Osteocyte (in vitro differentiated cells): ENCODE results near the gene PSMA6. TPM values are rescaled to one million over a fixed set of nuclear protein-coding genes. Genes with fewer than 3 reads are reported as not detected.
"Not testable (repeated sequence)": the region's sequence is repeated elsewhere in the genome, so short reads cannot be mapped to it uniquely, and the experiment has no call there.

Source experiments
- DNase-seq: peaks from one replicate; pipeline ENCODE4 v3.0.0; 2021; ENCODE audit warnings: mixed read lengths; ENCODE audit not compliant: unreplicated experiment; ENCODE audit errors: extremely low spot score
- H3K27ac Mint-ChIP-seq: one replicate; pipeline ENCODE4 v1.8.0; 2021; ENCODE audit warnings: mild to moderate bottlenecking, mixed read lengths; ENCODE audit not compliant: unreplicated experiment
- H3K27me3 Mint-ChIP-seq: one replicate; pipeline ENCODE4 v1.8.0; 2021; ENCODE audit warnings: mixed read lengths; ENCODE audit not compliant: unreplicated experiment
- H3K36me3 Mint-ChIP-seq: one replicate; pipeline ENCODE4 v1.8.0; 2021; ENCODE audit warnings: mixed read lengths; ENCODE audit not compliant: unreplicated experiment
- H3K4me1 Mint-ChIP-seq: one replicate; pipeline ENCODE4 v1.8.0; 2021; ENCODE audit warnings: mixed read lengths; ENCODE audit not compliant: unreplicated experiment
- H3K4me3 Mint-ChIP-seq: one replicate; pipeline ENCODE4 v1.8.0; 2021; ENCODE audit warnings: mild to moderate bottlenecking, moderate library complexity, mixed read lengths; ENCODE audit not compliant: unreplicated experiment
- H3K9me3 Mint-ChIP-seq: one replicate; pipeline ENCODE4 v1.8.0; 2021; ENCODE audit warnings: mixed read lengths; ENCODE audit not compliant: unreplicated experiment
- CTCF ChIP-seq: fragments of 200-600 bp; sonication (generic); IDR thresholded peaks from 2 replicates; pipeline ENCODE4 v1.5.0; 2021; ENCODE audit warnings: antibody characterized with exemption, mild to moderate bottlenecking, moderate library complexity
- total RNA-seq: library from RNA; stranded (reverse); gene quantifications from 2 replicates; pipeline ENCODE4 v1.2.1, GENCODE V29; 2021

PSMA6 gene
- total RNA-seq, 1 donor from 2014 or later, result 146 TPM

- Mint-ChIP-seq H3K4me1 (peaks cover 30% of the 10 kb centered on the region), H3K27ac (peak overlapping the region; percentile 32), H3K36me3 (no peaks in the 10 kb centered on the region), H3K4me3 (no peak overlapping the region), H3K27me3 (peaks cover 3% of the 10 kb centered on the region), H3K9me3 (no peaks in the 10 kb centered on the region)
- DNase-seq, result no peak
- TF ChIP-seq CTCF, result no peak
Measured at GRCh38 chr14:35351497-35351896, 59.3 kb downstream of the PSMA6 start.

DNA sequence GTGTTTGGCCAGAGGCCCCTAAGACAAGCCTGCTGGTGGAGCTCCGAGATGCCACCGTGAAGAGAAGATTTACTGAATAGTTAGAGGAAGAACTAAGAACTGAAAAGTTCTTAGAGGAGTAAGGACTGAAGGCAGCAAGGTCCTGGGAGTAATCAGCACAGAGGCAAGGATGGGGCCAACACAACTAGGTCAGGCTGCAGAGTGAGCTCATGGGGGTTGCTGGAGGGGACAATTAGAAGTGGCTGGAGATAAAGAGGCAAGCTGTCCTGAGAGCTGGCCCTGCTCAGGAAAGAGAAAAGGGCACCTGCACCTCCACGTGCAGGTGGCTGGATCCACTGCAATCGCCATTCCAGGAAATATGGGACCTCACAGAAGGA is 59.7 kb downstream of the PSMA6 start:
- Mint-ChIP-seq H3K9me3 (no peaks in the 10 kb centered on the region), H3K4me3 (no peak overlapping the region), H3K36me3 (no peaks in the 10 kb centered on the region), H3K4me1 (peaks cover 31% of the 10 kb centered on the region), H3K27ac (peak overlapping the region; percentile 32), H3K27me3 (peaks cover 3% of the 10 kb centered on the region)
- TF ChIP-seq CTCF, result no peak
- DNase-seq, result no peak

- H3K4me1 Mint-ChIP-seq, result peaks cover 29% of the 10 kb centered on the region
- DNase-seq, result no peak
Measured at GRCh38 chr14:35352274-35353233, 60.4 kb downstream of the PSMA6 start.

GRCh38 chr14:35353409-35354172 is 61.4 kb downstream of the PSMA6 start:
- no peak for DNase-seq
- Mint-ChIP-seq H3K9me3 (no peaks in the 10 kb centered on the region), H3K27me3 (no peaks in the 10 kb centered on the region), H3K36me3 (no peaks in the 10 kb centered on the region), H3K27ac (no peak overlapping the region), H3K4me3 (no peak overlapping the region), H3K4me1 (peaks cover 26% of the 10 kb centered on the region)
- TF ChIP-seq CTCF, result no peak

More at GRCh38 chr14:35352274-35353233, 60.4 kb downstream of the PSMA6 start:
- no peaks in the 10 kb centered on the region for H3K9me3 Mint-ChIP-seq
- peak overlapping the region; percentile 32 for H3K27ac Mint-ChIP-seq
- peaks cover 3% of the 10 kb centered on the region for H3K27me3 Mint-ChIP-seq
- no peak overlapping the region for H3K4me3 Mint-ChIP-seq
- no peak for TF ChIP-seq CTCF
- H3K36me3 Mint-ChIP-seq, result no peaks in the 10 kb centered on the region

DNA sequence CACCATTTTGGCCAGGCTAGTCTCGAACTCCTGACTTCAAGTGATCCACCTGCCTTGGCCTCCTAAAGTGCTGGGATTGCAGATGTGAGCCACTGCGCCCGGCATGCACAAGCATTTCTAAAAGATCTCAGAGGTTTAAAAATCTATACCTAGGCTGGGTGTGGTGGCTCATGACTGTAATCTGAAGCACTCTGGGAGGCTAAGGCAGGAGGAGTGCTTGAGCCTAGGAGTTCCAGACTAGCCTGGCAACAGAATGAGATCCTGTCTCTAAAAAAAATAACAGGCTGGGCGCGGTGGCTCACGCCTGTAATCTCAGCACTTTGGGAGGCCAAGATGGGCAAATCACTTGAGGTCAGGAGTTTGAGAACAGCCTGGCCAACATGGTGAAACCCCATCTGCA is 63.1 kb downstream of the PSMA6 start:
- DNase-seq, H3K27me3 Mint-ChIP-seq, H3K27ac Mint-ChIP-seq, H3K9me3 Mint-ChIP-seq, H3K36me3 Mint-ChIP-seq, H3K4me3 Mint-ChIP-seq: not testable (repeated sequence)
- peaks cover 26% of the 10 kb centered on the region for H3K4me1 Mint-ChIP-seq
